ENCODE results near the gene SLAMF9.

The SLAMF9 gene

GRCh38 chr1:159945483-159946241 lies 8.4 kb downstream of the SLAMF9 start, which contains the start of gene IGSF9:
IGSF9 (minus strand) TSS chr1:159945613; CDS start chr1:159943454, 2,159 bp downstream.
- DNase-seq (ENCODE audit: low read depth): peak; percentile 59

DNA sequence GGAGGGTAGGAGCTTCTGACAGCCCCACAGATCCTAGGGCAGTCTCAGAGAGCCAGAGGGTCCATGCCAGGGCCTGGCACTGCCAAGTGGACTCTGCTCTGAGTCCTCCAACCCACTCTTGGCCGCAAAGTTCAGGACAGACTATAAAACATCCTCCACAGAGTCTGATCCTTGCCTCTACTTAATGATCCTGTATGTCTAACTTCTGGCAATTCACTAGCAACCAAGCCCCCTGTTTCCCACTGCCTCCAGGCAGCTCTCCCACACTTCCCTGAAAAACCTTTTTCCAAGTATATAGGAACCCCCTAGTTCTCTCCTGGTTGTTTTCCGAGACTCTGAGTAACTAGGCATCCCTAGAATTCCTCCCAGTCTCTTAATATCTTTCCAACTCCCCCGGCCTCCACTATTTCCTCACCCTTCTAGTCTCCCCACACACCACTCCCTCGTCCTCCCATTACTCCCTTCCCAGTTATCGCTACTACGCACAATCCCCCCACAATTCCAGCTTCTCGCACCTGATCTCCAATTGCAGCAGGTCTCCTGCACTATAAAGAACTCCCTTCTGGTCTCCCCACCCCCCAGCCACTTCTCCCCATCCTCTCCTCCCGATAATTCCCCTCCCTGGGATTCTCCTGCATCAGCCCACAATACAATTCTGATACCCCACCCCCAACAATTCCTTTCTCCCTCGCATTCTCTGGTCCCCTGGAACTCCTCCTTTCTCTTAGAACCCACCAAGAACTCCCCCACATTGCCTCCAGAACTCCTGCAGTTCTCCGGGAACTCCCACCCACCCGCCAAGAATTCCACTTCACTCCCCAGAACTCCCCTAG lies 9.2 kb downstream of the SLAMF9 start:
- no peak for DNase-seq (ENCODE audit: low read depth)

GRCh38 chr1:159943908-159944622 lies 10.0 kb downstream of the SLAMF9 start:
- no peak for DNase-seq (ENCODE audit: low read depth)

DNA sequence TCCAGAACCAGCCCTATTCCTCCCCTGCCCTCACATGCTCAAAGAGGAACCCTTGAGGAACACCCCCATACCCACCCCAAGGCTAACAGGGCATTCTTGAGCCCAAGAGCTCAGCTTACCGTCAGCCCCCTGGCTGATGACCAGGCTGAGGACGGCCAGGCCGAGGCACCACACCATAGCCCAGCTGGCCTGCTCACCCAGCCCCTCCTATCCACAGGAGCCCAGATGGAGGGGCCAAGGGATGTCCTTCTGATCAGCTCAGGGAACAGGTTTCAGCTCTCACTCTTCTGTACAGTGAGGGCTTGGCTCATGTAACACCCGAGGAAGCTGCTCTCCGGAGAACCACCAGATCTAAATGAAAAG lies 10.8 kb downstream of the SLAMF9 start:
- no peak for DNase-seq (ENCODE audit: low read depth)

GRCh38 chr1:159942632-159943277 lies 11.3 kb downstream of the SLAMF9 start:
- no peak for DNase-seq (ENCODE audit: low read depth)

- DNase-seq (ENCODE audit: low read depth): no peak
Observed at GRCh38 chr1:159941591-159942560, 12.2 kb downstream of the SLAMF9 start.

GRCh38 chr1:159941141-159941540 lies 12.9 kb downstream of the SLAMF9 start:
- DNase-seq (ENCODE audit: low read depth): no peak

- no peak for DNase-seq (ENCODE audit: low read depth)
Observed at GRCh38 chr1:159940006-159940620, 13.9 kb downstream of the SLAMF9 start.

DNA sequence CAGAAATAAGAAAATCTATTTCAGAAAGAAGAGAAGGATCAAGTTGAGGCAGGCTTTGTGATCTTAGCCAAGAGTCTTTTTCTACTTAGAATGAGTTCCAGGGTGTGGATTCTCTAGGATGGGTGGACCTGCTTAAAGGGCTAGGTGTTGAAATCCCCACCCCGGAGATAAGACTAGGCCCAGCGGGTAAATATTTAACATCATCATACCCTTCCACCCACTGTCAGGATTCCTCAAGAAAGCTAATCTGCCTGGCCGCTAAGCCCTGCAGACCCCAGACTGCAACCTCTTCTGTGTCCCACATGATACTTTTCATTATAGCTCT lies 14.4 kb downstream of the SLAMF9 start:
- DNase-seq (ENCODE audit: low read depth): no peak

DNA sequence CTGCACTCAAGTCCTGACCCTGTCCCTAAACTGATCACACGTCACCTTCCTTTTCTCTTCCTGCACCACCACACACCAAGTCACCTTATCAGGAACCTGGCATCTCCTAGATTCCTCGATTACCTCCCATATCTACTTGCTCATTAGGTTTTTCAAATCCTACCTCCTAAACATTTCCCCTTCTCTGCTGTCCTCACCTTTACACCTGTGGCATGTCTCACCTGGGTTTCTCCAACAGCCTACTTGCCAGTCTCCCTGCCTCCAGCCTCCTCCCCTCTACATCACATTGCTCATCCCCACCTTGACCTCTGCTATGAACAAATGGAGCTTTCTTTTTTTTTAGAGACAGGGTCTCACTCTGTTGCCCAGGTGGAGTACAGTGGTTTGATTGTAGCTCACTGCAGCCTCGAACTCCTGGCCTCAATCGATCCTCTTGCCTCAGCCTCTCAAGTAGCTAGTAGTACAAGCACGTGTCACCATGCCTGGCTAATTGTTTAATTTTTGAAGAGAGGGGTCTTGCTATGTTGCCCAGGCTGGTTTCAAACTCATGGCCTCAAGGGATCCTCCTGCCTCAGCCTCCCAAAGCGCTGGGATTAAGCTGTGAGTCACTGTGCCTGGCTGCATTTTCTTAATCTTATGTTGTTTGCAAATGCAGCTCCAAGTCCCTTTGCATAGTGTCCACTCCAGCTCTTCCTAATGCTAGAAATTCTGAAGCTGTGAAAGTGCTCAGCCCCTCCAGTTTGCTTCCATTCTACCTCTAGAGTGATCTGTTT lies 14.9 kb downstream of the SLAMF9 start:
- no peak for DNase-seq (ENCODE audit: low read depth)

GRCh38 chr1:159938211-159938852 lies 15.7 kb downstream of the SLAMF9 start:
- DNase-seq (ENCODE audit: low read depth): no peak

DNA sequence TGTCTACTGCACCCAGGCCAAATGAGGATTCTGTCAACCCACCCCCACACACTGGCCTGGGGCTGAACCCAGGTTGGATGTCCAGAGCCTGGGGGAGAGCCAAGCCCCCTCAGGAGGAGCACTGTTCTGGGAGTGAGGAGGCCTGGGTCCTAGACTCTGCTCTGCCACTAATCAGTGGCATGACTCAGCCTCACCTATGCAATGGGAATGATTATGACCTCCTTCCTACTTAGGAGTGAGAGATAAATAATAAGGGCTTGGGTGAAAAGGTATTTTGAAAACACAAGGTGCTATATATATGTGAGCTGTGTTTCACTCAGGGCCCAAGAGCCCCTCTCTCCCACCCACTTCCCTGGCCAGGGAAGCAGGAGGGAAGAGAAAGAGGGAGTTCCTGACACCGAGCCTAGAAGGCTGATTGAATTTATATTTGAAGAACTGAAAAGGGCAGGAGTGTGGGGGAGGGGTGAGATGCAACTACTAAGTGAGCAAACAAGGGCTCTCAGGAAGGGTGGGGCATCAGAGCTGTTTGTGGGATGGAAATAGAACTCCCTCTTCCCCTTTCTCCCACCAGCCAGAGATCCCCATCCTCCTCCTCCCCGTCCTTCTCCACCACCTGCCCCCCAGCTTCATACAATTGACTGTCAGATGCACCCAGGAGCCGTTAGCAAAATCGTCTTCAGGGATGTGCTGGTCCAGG lies 16.8 kb downstream of the SLAMF9 start:
- no peak for DNase-seq (ENCODE audit: low read depth)

GRCh38 chr1:159936273-159936904 lies 17.6 kb downstream of the SLAMF9 start:
- peak; percentile 75 for DNase-seq (ENCODE audit: low read depth)

DNA sequence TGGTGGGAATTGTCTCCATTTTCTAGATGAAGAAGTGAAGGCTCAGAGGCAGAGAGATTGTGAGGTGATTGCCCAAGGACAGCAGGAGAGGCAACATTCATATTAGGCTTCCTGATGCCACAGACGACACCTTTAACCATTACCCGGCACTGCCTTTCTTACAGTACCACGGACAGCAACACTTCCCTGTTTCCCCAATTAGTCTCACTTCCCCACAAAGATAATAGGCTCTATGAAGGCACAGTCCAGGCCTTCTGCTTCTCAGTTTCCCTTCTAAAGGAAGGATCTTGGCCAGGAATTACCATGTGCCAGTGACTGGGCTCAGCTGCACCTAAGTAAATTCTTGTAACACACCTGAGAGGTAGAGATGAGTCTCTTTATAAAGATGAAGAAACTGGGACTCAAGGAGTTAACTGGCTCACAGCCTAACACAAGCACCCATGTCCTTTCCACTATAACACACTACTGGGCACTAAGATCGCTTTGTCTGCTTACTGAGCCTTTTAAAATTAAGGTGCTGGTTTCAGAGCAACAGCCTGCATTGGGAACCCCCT lies 18.2 kb downstream of the SLAMF9 start:
- no peak for DNase-seq (ENCODE audit: low read depth)

DNA sequence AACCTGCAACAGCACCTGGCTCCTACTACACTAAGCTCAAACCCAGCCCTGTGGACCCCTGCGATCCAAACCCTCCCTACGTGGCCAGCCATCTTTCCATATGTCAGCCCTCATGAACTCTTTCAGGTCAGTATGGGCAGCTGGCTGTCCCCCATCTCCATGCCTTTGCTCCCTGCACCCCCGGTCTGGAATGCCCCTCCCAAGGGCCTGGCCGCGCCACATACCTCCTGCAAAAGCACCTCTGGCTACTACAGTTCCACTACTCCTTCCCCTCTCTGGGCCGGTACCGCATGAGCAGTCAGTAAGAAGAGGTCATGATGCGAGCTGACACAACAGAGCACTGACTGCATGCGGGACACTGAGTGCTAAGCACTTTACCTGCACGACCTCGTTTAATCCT lies 18.7 kb downstream of the SLAMF9 start:
- DNase-seq (ENCODE audit: low read depth): no peak

DNA sequence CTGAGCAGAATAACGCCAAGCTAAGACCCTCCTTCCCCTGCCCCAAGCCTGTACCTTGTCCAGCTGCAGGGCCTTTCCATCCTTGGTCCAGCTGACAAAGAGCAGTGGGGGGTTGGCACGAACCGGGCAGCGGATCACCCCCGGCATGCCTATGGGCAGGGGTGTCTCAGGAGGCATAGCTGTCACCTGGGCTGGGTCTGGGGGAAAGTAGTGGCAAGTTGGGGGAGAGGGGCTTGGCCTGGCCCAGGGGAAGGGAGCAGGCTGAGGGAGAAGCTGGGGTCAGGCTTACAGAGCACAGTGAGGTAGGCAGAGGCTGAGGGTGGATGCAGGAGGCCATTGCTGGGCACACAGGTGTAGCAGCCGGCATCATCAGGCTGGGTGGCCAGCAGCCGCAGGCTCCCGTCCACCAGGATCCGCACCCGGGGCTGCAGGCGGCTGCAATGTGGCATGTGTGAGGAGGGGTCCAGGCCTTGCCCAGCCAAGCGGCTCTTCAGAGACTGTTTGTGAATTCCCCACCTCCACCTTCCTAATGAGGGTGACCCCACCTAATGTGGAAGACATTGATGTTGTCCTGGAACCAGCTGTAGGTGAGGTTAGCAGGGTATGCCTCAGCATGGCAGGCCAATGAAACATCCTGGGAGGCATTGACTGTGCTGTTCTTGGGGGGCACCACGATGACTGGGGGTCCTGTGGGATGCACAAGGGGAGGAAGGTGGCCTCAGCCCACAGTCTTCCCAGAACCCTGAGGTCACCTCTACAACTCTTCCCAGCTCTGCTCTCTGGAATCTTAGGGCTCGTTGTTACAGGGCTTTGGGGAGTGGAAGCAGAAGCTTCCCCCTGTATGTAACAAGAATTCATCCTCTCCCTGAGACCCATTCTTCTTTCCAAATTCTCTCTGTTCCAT lies 19.6 kb downstream of the SLAMF9 start:
- no peak for DNase-seq (ENCODE audit: low read depth)

DNA sequence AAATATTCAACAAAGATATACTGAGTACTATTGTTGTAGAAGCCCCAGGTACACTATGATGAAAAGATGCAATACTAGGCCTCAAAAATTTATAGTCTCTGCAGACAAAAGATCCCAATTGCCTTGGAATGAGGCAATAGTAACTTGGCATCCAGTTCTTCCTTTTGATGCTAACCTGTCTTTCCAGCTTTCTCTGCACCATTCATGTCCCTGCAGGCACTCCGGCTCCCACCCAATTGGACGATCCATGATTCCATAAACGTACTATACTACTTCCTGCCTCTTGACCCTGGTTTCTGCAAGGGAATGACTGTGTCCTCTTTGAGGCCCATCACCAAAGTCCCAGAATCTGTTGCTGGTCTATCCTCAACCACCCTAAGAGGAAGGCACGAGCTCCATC lies 20.7 kb downstream of the SLAMF9 start:
- DNase-seq (ENCODE audit: low read depth): no peak
